Aorta (tissue), 5 donors: ENCODE results near the gene HSPA1A. TPM values are rescaled to one million over a fixed set of nuclear protein-coding genes. Genes with fewer than 3 reads are reported as not detected.
"Not testable (repeated sequence)": the region's sequence is repeated elsewhere in the genome, so short reads cannot be mapped to it uniquely, and the experiment has no call there.

ENCODE experiments used
- ATAC-seq: fragments of 200-7000 bp; cut with Tn5 transposase; one replicate; pipeline ENCODE4 v1.9.1; 2022; ENCODE audit warnings: moderate library complexity; ENCODE audit not compliant: low FRiP score
- DNase-seq, 2 donors: peaks; one replicate each; pipeline ENCODE4 v3.0.0-alpha.2; 2020
- H3K27ac ChIP-seq, 2 donors: one replicate each; pipeline ENCODE4 v1.5.1; 2013; ENCODE audit warnings: low read length in 2 of 2, mild to moderate bottlenecking in 2 of 2, moderate library complexity in 2 of 2, control low read depth in 1 of 2, inconsistent platforms in 1 of 2, low read depth in 1 of 2
- H3K27me3 ChIP-seq, 2 donors: one replicate each; pipeline ENCODE4 v1.6.1; 2013; ENCODE audit warnings: control low read depth in 1 of 2, low read length in 1 of 2, mild to moderate bottlenecking in 1 of 2, moderate library complexity in 1 of 2; ENCODE audit not compliant: insufficient read depth in 2 of 2, control insufficient read depth in 1 of 2
- H3K36me3 ChIP-seq, 2 donors: one replicate each; pipeline ENCODE4 v1.6.1; 2013; ENCODE audit warnings: control low read depth in 1 of 2, low read length in 1 of 2, mild to moderate bottlenecking in 1 of 2; ENCODE audit not compliant: insufficient read depth in 2 of 2, control insufficient read depth in 1 of 2
- H3K4me1 ChIP-seq, 2 donors: one replicate each; pipeline ENCODE4 v1.6.1; 2013; ENCODE audit warnings: low read length in 2 of 2, control low read depth in 1 of 2, mild to moderate bottlenecking in 1 of 2, moderate library complexity in 1 of 2; ENCODE audit not compliant: insufficient read depth in 2 of 2, control insufficient read depth in 1 of 2
- H3K4me3 ChIP-seq, 2 donors: one replicate each; pipeline ENCODE4 v1.5.1; 2013; ENCODE audit warnings: low read length in 2 of 2, control low read depth in 1 of 2, mild to moderate bottlenecking in 1 of 2
- H3K9me3 ChIP-seq: one replicate; pipeline ENCODE4 v1.6.1; 2013; ENCODE audit warnings: mild to moderate bottlenecking, low read length; ENCODE audit not compliant: control insufficient read depth
- WGBS, 2 donors: extraction: QIAGEN DNeasy Blood & Tissue Kit; methylation state at CpG; one replicate each; pipeline ENCODE4 v1.1.7; 2013; 5-methylcytosine and 5-hydroxymethylcytosine counted together
- intact Hi-C, 2 donors: fragments of 100-400 bp; cut with DNase I; formaldehyde crosslinking; loops; one replicate each; pipeline versions ENCODE4 v1.14.2 to v1.15.0; 2022
- polyA plus RNA-seq, 2 donors: library from polyadenylated mRNA; stranded (reverse); fragments of 200-250 nt; gene quantifications; one replicate each; pipeline ENCODE4 v1.2.3, GENCODE V29; 2013
- total RNA-seq, 2 donors: library from RNA; stranded (reverse); fragmentation: NEBNext Ultra II Directional; extraction: Animal tissue kit (Norgen Biotek cat#: 25700); gene quantifications; one replicate each; pipeline ENCODE4 v1.2.1, GENCODE V29; 2021
- donor health status: healthy with polysubstance abuse.
- donor health status: Bipolar disorder and iron deficiency.
- donor health status: DM: no; HTN: no; CAD: no.
- donor health status: DM: no; HTN: no; CAD: no.
- donor health status: DM: yes; HTN: yes; CAD: no.

HSPA1A gene
- total and polyA plus RNA-seq, 4 donors: 55.1 to 454 (median 146) TPM

DNA sequence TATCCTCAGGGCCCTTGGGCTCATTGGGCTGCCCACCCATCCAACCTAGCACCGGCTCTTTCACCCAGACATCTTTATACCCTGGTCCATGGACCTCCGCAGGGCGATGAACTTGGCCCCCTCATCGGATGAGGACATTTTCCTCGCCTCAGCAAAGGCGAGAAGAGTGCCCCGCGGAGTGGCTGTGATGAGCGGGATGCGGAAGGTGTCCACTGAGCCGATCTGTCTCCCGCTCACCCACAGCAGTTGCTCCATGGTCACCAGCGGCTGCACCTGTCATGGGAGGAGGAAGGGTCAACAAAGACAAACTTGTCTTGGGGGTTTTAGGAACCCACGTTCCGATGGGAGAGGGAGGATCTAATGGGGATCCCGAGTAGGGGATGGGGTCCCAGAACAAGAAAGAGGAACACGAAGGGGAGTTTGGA is 46.6 kb downstream of the HSPA1A start:
- ATAC-seq (no peak), DNase-seq (no peak)
- Histone ChIP-seq H3K4me3 (peak overlapping the region; percentile 39 to 48), H3K9me3 (no peaks in the 10 kb centered on the region), H3K4me1 (no peaks in the 10 kb centered on the region), H3K27me3 (no peaks in the 10 kb centered on the region), H3K27ac (no peak overlapping the region), H3K36me3 (peaks cover 0 to 2% of the 10 kb centered on the region in 2 donors)
- intact Hi-C loops: loop anchor here in 1 of 2 donors (2.0 to 10.0 kb wide), 2 partner anchors 27 to 177 kb away; partner anchors contain the start of gene LY6G5C
- 39 to 40% methylated on average over 17 of the region's 17 CpGs for WGBS, 2 donors

DNA sequence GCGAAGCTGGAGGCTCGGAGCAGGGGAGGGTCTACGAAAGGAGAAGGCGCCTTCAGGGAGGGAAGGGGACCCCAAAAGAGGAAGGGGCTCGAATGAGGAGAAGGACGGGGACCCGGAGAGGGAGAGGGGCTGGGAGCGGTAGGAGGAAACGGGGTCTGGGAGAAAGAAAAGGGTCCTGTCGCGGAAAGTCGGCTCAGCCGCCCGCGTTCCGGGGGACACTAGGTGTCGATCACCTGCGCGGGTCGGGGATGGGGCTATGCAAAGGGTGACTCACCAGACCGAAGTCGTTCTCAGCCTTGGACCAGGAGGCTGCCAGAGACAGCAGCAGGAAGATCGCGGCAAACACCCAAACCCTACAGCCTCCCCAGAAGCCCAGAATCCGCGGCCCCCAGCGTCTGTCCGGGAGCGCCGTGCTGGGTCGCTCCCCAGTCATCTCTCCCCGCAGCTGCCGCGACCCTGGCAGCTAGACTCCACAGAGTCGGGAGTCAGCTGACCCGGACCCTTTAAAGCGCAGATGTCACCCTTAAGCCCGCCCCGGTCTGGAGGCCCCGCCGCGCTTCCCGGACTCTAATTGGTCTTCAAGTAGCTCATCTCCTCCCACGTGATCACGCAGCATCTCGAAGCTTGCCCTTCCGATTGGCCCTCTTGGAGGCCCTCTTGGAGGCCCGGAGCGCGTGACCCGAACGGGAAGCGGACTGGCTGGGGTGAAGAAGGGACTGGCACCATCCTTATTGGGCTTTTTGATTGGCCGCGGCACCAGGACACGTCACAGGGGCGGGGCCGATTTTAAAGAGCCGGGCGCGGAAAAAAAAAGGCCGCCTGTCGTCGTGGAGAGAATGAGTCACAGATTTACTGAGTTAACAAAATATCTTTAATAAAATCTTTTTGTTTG is 47.2 kb downstream of the HSPA1A start, which contains the start of gene NEU1:
Gene NEU1, minus strand, starts transcription at position 478 of the 892 bp plus-strand sequence. Its CDS starts 45 bp downstream, at position 433.
- peak within 1 kb of the TSS; percentile 43 to 48 for H3K4me3 ChIP-seq
- peak within 1 kb of the TSS in 1 of 2 donors; percentile 74 for H3K27ac ChIP-seq
- 0 to 1% methylated on average over 58 to 64 of the region's 64 CpGs for WGBS, 2 donors
- no peaks in the 10 kb centered on the region for H3K36me3 ChIP-seq
- H3K9me3 ChIP-seq: no peaks in the 10 kb centered on the region
- intact Hi-C loops: loop anchor here in 1 of 2 donors (2.0 to 10.0 kb wide), 2 partner anchors 28 to 178 kb away; partner anchors contain the start of gene LY6G5C
- DNase-seq (peak; percentile 99 to 100), ATAC-seq (peak; percentile 98)
- no peaks in the 10 kb centered on the region for H3K27me3 ChIP-seq
- no peaks in the 10 kb centered on the region for H3K4me1 ChIP-seq

DNA sequence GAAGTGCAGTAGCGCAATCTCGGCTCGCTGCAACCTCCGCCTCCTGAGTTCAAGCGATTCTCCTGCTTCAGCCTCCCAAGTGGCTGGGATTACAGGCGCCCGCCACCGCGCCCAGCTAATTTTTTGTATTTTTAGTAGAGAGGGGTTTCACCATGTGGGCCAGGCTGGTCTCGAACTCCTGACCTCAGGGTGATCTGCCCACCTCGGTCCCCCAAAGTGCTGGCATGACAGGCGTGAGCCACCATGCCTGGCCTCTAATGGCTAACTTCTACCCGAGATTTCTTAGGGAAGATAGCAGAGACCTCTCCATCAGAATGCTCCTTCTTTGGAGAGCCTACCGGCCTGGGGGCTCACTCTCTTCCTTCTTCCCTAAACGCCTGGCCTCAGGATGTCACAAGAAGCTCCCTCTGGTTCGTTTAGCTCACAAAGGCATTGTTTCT is 48.8 kb downstream of the HSPA1A start:
- not testable (repeated sequence) for H3K4me3 ChIP-seq, DNase-seq, H3K27me3 ChIP-seq, ATAC-seq, H3K4me1 ChIP-seq, H3K9me3 ChIP-seq, H3K36me3 ChIP-seq
- peak overlapping the region in 1 of 2 donors; percentile 10 for H3K27ac ChIP-seq
- intact Hi-C loops: loop anchor here in 1 of 2 donors (10.0 kb wide), 1 partner anchor 179 kb away; the partner anchor contains the start of gene LY6G5C
- 20 to 22% methylated on average over 16 of the region's 16 CpGs for WGBS, 2 donors

DNA sequence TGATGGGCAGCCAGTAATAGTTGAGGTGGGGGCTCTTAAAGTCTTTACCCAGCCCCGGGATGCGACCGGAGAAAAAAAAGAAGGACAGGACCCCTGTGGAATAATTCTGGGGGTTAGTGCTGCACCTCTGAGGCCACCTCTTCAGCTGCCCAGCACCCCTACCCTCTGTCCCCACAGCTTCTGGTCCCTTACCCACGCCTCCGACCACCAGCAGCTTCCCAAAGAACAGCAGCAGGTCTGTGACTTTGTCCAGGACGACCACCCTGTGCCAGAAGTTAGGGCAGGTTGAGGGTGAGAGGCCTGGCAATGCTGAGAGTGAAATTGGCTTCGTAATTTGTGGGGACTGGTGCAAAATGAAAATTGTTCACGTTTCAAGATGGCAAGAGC is 49.5 kb downstream of the HSPA1A start:
- no peaks in the 10 kb centered on the region for H3K4me1 ChIP-seq
- H3K27ac ChIP-seq: no peak overlapping the region
- 81 to 82% methylated on average over 8 of the region's 8 CpGs for WGBS, 2 donors
- DNase-seq (no peak), ATAC-seq (no peak)
- H3K9me3 ChIP-seq: no peaks in the 10 kb centered on the region
- no peak overlapping the region for H3K4me3 ChIP-seq
- H3K36me3 ChIP-seq: no peaks in the 10 kb centered on the region
- intact Hi-C loops: loop anchor here in 1 of 2 donors (10.0 kb wide), 1 partner anchor 180 kb away; the partner anchor contains the start of gene LY6G5C
- H3K27me3 ChIP-seq: no peaks in the 10 kb centered on the region

DNA sequence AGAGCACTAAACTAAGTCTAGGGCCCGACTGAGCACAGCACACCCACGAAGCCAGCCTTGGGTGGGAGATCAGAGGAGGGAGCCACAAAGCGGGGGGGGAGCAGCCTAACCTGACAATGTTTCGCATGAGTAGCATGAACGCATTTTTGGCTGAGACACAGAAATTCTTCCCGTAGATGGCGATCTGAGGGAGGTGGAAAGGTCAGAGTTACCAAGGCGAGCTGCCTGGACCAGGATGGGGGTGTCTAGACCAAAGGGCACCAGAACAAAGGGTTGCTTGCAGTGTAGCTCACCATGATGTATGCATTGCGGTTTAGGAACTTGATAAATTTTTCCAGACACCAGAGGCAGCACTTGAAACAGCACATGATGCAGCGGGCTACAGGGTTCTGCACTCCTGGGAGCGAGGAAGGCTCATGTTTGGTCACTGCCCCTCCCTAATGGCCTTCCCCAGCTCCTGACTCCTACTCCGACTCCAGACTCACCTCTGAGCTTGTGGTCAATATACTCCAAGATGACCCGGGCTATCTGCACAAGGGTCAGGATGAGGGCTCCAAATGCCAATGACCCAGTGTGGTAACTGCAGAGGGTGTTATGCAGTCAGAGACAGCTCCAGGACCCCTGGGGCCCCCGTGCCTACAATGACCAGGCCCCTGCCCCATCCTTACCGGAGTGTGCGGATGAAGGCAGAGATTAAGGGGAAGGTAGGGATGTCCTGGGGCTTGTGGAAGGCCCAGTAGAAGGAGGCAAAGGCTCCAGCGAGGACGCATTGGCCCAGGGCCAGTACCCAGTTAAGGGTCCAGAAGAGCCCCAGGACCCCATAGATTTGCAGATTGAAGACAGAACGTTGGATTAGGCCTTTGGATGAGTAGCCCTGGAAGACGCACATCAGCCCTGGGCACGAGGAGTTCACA is 50.1 kb downstream of the HSPA1A start:
- DNase-seq (no peak), ATAC-seq (no peak)
- Histone ChIP-seq H3K9me3 (no peaks in the 10 kb centered on the region), H3K4me1 (no peaks in the 10 kb centered on the region), H3K27ac (no peak overlapping the region), H3K27me3 (no peaks in the 10 kb centered on the region), H3K36me3 (no peaks in the 10 kb centered on the region), H3K4me3 (no peak overlapping the region)
- intact Hi-C loops: loop anchor here in 1 of 2 donors (10.0 kb wide), 1 partner anchor 181 kb away; the partner anchor contains the start of gene LY6G5C
- 85 to 88% methylated on average over 21 of the region's 21 CpGs for WGBS, 2 donors

Other genes starting within 250 kb of the HSPA1A start
Only the 30 nearest of the 40 such genes appear.
- gene BAG6, start 162.9 kb upstream of the HSPA1A start, total RNA-seq: 100 to 1,000 TPM; 207 to 215 TPM
- gene BAG6, start 162.9 kb upstream of the HSPA1A start, polyA plus RNA-seq: 100 to 1,000 TPM in 1 of 2 donors, 10 to 100 TPM in 1; 75.0 to 379 TPM
- under 1 TPM; 0.42 to 0.96 TPM for gene APOM, start 159.6 kb upstream of the HSPA1A start, total RNA-seq
- 1 to 10 TPM in 1 of 2 donors, not detected in 1; 2.6 TPM for gene APOM, start 159.6 kb upstream of the HSPA1A start, polyA plus RNA-seq
- 10 to 100 TPM; 18.3 to 20.2 TPM for gene C6orf47, start 154.8 kb upstream of the HSPA1A start, total RNA-seq
- 10 to 100 TPM in 1 of 2 donors, 1 to 10 TPM in 1; 7.5 to 12.0 TPM for gene C6orf47, start 154.8 kb upstream of the HSPA1A start, polyA plus RNA-seq
- 10 to 100 TPM; 10.9 to 16.5 TPM for gene GPANK1, start 150.5 kb upstream of the HSPA1A start, total RNA-seq
- 10 to 100 TPM; 15.9 to 22.8 TPM for gene GPANK1, start 150.5 kb upstream of the HSPA1A start, polyA plus RNA-seq
- 100 to 1,000 TPM; 100 to 106 TPM for gene CSNK2B, start 149.5 kb upstream of the HSPA1A start, total RNA-seq
- 100 to 1,000 TPM; 122 to 191 TPM for gene CSNK2B, start 149.5 kb upstream of the HSPA1A start, polyA plus RNA-seq
- gene LY6G5B, start 145.6 kb upstream of the HSPA1A start, total RNA-seq: 10 to 100 TPM; 19.6 to 20.8 TPM
- gene LY6G5B, start 145.6 kb upstream of the HSPA1A start, polyA plus RNA-seq: 10 to 100 TPM in 1 of 2 donors, 1 to 10 TPM in 1; 1.6 to 25.1 TPM
- 1 to 10 TPM; 1.2 to 3.3 TPM for gene LY6G5C, start 134.5 kb upstream of the HSPA1A start, total RNA-seq
- gene LY6G5C, start 134.5 kb upstream of the HSPA1A start, polyA plus RNA-seq: 1 to 10 TPM; 3.3 to 5.9 TPM
- 10 to 100 TPM; 41.8 to 48.1 TPM for gene ABHD16A, start 112.2 kb upstream of the HSPA1A start, total RNA-seq
- 10 to 100 TPM; 12.9 to 50.1 TPM for gene ABHD16A, start 112.2 kb upstream of the HSPA1A start, polyA plus RNA-seq
- gene LY6G6F, start 108.7 kb upstream of the HSPA1A start, total RNA-seq: not detected
- not detected for gene LY6G6F, start 108.7 kb upstream of the HSPA1A start, polyA plus RNA-seq
- gene LY6G6D, start 100.2 kb upstream of the HSPA1A start, total RNA-seq: not detected
- gene LY6G6D, start 100.2 kb upstream of the HSPA1A start, polyA plus RNA-seq: not detected
- not detected for gene LY6G6C, start 93.8 kb upstream of the HSPA1A start, total RNA-seq
- gene LY6G6C, start 93.8 kb upstream of the HSPA1A start, polyA plus RNA-seq: not detected
- under 1 TPM; 0.84 to 0.96 TPM for gene MPIG6B, start 92.2 kb upstream of the HSPA1A start, total RNA-seq
- gene MPIG6B, start 92.2 kb upstream of the HSPA1A start, polyA plus RNA-seq: not detected
- gene DDAH2, start 86.2 kb upstream of the HSPA1A start, total RNA-seq: 100 to 1,000 TPM; 122 to 133 TPM
- 100 to 1,000 TPM; 118 to 189 TPM for gene DDAH2, start 86.2 kb upstream of the HSPA1A start, polyA plus RNA-seq
- gene CLIC1, start 79.0 kb upstream of the HSPA1A start, total RNA-seq: 100 to 1,000 TPM; 303 to 322 TPM
- 100 to 1,000 TPM; 331 to 368 TPM for gene CLIC1, start 79.0 kb upstream of the HSPA1A start, polyA plus RNA-seq
- gene MSH5, start 75.5 kb upstream of the HSPA1A start, total RNA-seq: 10 to 100 TPM in 1 of 2 donors, 1 to 10 TPM in 1; 5.9 to 15.1 TPM
- gene MSH5, start 75.5 kb upstream of the HSPA1A start, polyA plus RNA-seq: 1 to 10 TPM in 1 of 2 donors, not detected in 1; 7.0 TPM
- 1 to 10 TPM in 1 of 2 donors, under 1 TPM in 1; 0.68 to 2.9 TPM for gene SAPCD1, start 52.9 kb upstream of the HSPA1A start, total RNA-seq
- 1 to 10 TPM in 1 of 2 donors, not detected in 1; 3.2 TPM for gene SAPCD1, start 52.9 kb upstream of the HSPA1A start, polyA plus RNA-seq
- gene VWA7, start 38.2 kb upstream of the HSPA1A start, total RNA-seq: 1 to 10 TPM in 1 of 2 donors, under 1 TPM in 1; 0.58 to 1.3 TPM
- gene VWA7, start 38.2 kb upstream of the HSPA1A start, polyA plus RNA-seq: under 1 TPM in 1 of 2 donors, not detected in 1; 0.23 TPM
- 10 to 100 TPM; 44.4 to 49.6 TPM for gene VARS1, start 19.8 kb upstream of the HSPA1A start, total RNA-seq
- 10 to 100 TPM in 1 of 2 donors, 1 to 10 TPM in 1; 9.8 to 26.4 TPM for gene VARS1, start 19.8 kb upstream of the HSPA1A start, polyA plus RNA-seq
- gene LSM2, start 8.6 kb upstream of the HSPA1A start, total RNA-seq: 10 to 100 TPM; 32.4 to 33.4 TPM
- gene LSM2, start 8.6 kb upstream of the HSPA1A start, polyA plus RNA-seq: 10 to 100 TPM; 41.7 to 42.2 TPM
- gene HSPA1L, start 260 bp upstream of the HSPA1A start, total RNA-seq: 1 to 10 TPM; 1.9 TPM
- gene HSPA1L, start 260 bp upstream of the HSPA1A start, polyA plus RNA-seq: 1 to 10 TPM; 1.3 to 2.1 TPM
- gene HSPA1B, start 12.2 kb downstream of the HSPA1A start, total RNA-seq: 100 to 1,000 TPM; 155 to 332 TPM
- gene HSPA1B, start 12.2 kb downstream of the HSPA1A start, polyA plus RNA-seq: 10 to 100 TPM; 23.2 to 61.1 TPM
- gene NEU1, start 47.3 kb downstream of the HSPA1A start, total RNA-seq: 10 to 100 TPM; 23.9 to 24.6 TPM
- gene NEU1, start 47.3 kb downstream of the HSPA1A start, polyA plus RNA-seq: 10 to 100 TPM; 20.3 to 23.7 TPM
- 1 to 10 TPM in 1 of 2 donors, under 1 TPM in 1; 0.60 to 1.5 TPM for gene SLC44A4, start 63.5 kb downstream of the HSPA1A start, total RNA-seq
- 10 to 100 TPM in 1 of 2 donors, under 1 TPM in 1; 0.31 to 12.0 TPM for gene SLC44A4, start 63.5 kb downstream of the HSPA1A start, polyA plus RNA-seq
- gene EHMT2, start 82.2 kb downstream of the HSPA1A start, total RNA-seq: 10 to 100 TPM; 23.6 to 40.4 TPM
- gene EHMT2, start 82.2 kb downstream of the HSPA1A start, polyA plus RNA-seq: 10 to 100 TPM; 16.7 to 56.8 TPM
- 1 to 10 TPM; 1.8 to 4.9 TPM for gene ZBTB12, start 86.5 kb downstream of the HSPA1A start, total RNA-seq
- gene ZBTB12, start 86.5 kb downstream of the HSPA1A start, polyA plus RNA-seq: 1 to 10 TPM; 1.2 to 3.4 TPM
- gene C2, start 112.2 kb downstream of the HSPA1A start, total RNA-seq: 10 to 100 TPM; 20.8 to 46.6 TPM
- gene C2, start 112.2 kb downstream of the HSPA1A start, polyA plus RNA-seq: 10 to 100 TPM in 1 of 2 donors, 1 to 10 TPM in 1; 5.6 to 16.7 TPM
- 100 to 1,000 TPM in 1 of 2 donors, 10 to 100 TPM in 1; 56.7 to 141 TPM for gene CFB, start 130.6 kb downstream of the HSPA1A start, total RNA-seq
- 10 to 100 TPM; 26.4 to 90.4 TPM for gene CFB, start 130.6 kb downstream of the HSPA1A start, polyA plus RNA-seq
- gene NELFE, start 143.4 kb downstream of the HSPA1A start, total RNA-seq: 10 to 100 TPM; 42.2 to 55.5 TPM
- 10 to 100 TPM; 61.9 to 71.5 TPM for gene NELFE, start 143.4 kb downstream of the HSPA1A start, polyA plus RNA-seq
- 10 to 100 TPM; 53.8 to 90.3 TPM for gene SKIC2, start 143.6 kb downstream of the HSPA1A start, total RNA-seq
- gene SKIC2, start 143.6 kb downstream of the HSPA1A start, polyA plus RNA-seq: 100 to 1,000 TPM in 1 of 2 donors, 10 to 100 TPM in 1; 26.7 to 188 TPM
- 10 to 100 TPM; 20.2 to 20.5 TPM for gene DXO, start 156.6 kb downstream of the HSPA1A start, total RNA-seq
- gene DXO, start 156.6 kb downstream of the HSPA1A start, polyA plus RNA-seq: 10 to 100 TPM in 1 of 2 donors, 1 to 10 TPM in 1; 5.1 to 41.7 TPM